Measurements from ENCODE around the gene NUDT4.
"Not testable (repeated sequence)": the region's sequence is repeated elsewhere in the genome, so short reads cannot be mapped to it uniquely, and the experiment has no call there.

NUDT4 gene

GRCh38 chr12:93407963-93408283 lies 30.2 kb downstream of the NUDT4 start:
- no peak overlapping the region for H3K4me3 ChIP-seq (replicated peaks; ENCODE audit: low read depth, low read length)
- no peak for TF ChIP-seq CTCF (IDR thresholded peaks at IDR 0.05; ENCODE audit: low read length, missing control alignments)
- DNase-seq (ENCODE audit: low read depth), result no peak

- no peak overlapping the region for H3K4me3 ChIP-seq (replicated peaks; ENCODE audit: low read depth, low read length)
- TF ChIP-seq CTCF (IDR thresholded peaks at IDR 0.05; ENCODE audit: low read length, missing control alignments), result no peak
- DNase-seq (ENCODE audit: low read depth), result no peak
Observed at GRCh38 chr12:93408813-93409212, 31.1 kb downstream of the NUDT4 start.

- not testable (repeated sequence) for DNase-seq (ENCODE audit: low read depth); H3K4me3 ChIP-seq (replicated peaks; ENCODE audit: low read depth, low read length)
Observed at GRCh38 chr12:93409343-93410187, 31.8 kb downstream of the NUDT4 start.

- DNase-seq (ENCODE audit: low read depth), result not testable (repeated sequence)
Observed at GRCh38 chr12:93411060-93411459, 33.3 kb downstream of the NUDT4 start.

GRCh38 chr12:93412396-93412795 lies 34.7 kb downstream of the NUDT4 start:
- not testable (repeated sequence) for H3K4me3 ChIP-seq (replicated peaks; ENCODE audit: low read depth, low read length)

More at GRCh38 chr12:93411060-93411459, 33.3 kb downstream of the NUDT4 start:
- H3K4me3 ChIP-seq (replicated peaks; ENCODE audit: low read depth, low read length), result not testable (repeated sequence)

GRCh38 chr12:93413064-93413463 lies 35.3 kb downstream of the NUDT4 start:
- no peak overlapping the region for H3K4me3 ChIP-seq (replicated peaks; ENCODE audit: low read depth, low read length)
- DNase-seq (ENCODE audit: low read depth), result no peak
- TF ChIP-seq CTCF (IDR thresholded peaks at IDR 0.05; ENCODE audit: low read length, missing control alignments), result no peak

More at GRCh38 chr12:93412396-93412795, 34.7 kb downstream of the NUDT4 start:
- DNase-seq (ENCODE audit: low read depth), result not testable (repeated sequence)

- H3K4me3 ChIP-seq (replicated peaks; ENCODE audit: low read depth, low read length), result no peak overlapping the region
- peak; percentile 58 for DNase-seq (ENCODE audit: low read depth)
- TF ChIP-seq CTCF (IDR thresholded peaks at IDR 0.05; ENCODE audit: low read length, missing control alignments), result no peak
Observed at GRCh38 chr12:93415723-93416464, 38.2 kb downstream of the NUDT4 start.

- TF ChIP-seq CTCF (IDR thresholded peaks at IDR 0.05; ENCODE audit: low read length, missing control alignments), result no peak
- H3K4me3 ChIP-seq (replicated peaks; ENCODE audit: low read depth, low read length), result no peak overlapping the region
- no peak for DNase-seq (ENCODE audit: low read depth)
Observed at GRCh38 chr12:93417967-93418480, 40.3 kb downstream of the NUDT4 start.

Measured in fibroblast of pulmonary artery (primary cell).